ENCODE measurements around the gene SLCO3A1.

SLCO3A1 gene

DNA sequence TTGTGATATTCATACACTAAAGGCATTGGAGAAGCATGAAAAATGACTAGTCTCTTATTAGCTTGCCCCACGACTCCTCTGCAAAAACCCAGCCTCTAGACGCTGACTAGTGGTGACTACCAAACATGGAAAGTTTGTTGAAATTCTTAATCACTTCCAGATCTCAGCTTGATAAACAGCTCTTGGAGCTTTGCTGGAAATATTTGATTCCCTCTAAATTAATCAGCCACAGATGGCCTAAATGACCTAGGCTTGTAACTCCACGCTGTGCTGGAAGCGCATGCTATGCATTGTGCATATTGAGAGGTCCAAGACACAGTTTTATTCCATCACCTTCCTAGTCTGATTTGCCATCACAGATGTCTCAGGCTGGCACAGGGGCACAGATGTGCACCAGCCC, 295.5 kb downstream of the SLCO3A1 start:
- in situ Hi-C loops (cut with MboI; ENCODE audit: low sequenced_read_pairs, unreplicated experiment), result no loop called here
- no peak for DNase-seq (ENCODE audit: low spot score)

DNA sequence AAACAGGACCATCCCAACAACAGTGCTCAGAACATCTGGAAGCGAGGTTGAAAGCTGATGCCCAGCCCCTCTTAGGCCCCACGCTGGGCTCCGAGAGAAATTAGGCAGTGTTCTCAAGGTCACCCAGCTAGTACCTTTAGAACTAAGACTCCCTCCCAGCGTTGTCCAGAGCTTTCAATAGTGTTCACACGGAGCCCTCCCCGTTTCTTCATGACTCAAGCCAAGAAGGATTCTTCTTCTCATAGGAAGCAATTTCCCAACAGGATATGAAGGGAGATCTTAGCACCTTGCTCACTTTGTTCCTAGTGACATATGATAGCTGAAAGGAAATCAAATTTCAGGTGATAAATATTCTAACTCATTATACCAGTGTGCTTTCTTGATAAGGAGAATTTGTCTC, 296.0 kb downstream of the SLCO3A1 start:
- DNase-seq (ENCODE audit: low spot score), result no peak
- in situ Hi-C loops (cut with MboI; ENCODE audit: low sequenced_read_pairs, unreplicated experiment), result no loop called here
- TF ChIP-seq, protein P1, sequence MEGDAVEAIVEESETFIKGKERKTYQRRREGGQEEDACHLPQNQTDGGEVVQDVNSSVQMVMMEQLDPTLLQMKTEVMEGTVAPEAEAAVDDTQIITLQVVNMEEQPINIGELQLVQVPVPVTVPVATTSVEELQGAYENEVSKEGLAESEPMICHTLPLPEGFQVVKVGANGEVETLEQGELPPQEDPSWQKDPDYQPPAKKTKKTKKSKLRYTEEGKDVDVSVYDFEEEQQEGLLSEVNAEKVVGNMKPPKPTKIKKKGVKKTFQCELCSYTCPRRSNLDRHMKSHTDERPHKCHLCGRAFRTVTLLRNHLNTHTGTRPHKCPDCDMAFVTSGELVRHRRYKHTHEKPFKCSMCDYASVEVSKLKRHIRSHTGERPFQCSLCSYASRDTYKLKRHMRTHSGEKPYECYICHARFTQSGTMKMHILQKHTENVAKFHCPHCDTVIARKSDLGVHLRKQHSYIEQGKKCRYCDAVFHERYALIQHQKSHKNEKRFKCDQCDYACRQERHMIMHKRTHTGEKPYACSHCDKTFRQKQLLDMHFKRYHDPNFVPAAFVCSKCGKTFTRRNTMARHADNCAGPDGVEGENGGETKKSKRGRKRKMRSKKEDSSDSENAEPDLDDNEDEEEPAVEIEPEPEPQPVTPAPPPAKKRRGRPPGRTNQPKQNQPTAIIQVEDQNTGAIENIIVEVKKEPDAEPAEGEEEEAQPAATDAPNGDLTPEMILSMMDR (IDR thresholded peaks at IDR 0.05; ENCODE audit: borderline replicate concordance, control extremely low read depth, extremely low read depth, insufficient read depth, missing control alignments), result no peak

More for the DNA sequence above, 295.5 kb downstream of the SLCO3A1 start:
- TF ChIP-seq, protein P1 (IDR thresholded peaks at IDR 0.05; ENCODE audit: borderline replicate concordance, control extremely low read depth, extremely low read depth, insufficient read depth, missing control alignments), result no peak

DNA sequence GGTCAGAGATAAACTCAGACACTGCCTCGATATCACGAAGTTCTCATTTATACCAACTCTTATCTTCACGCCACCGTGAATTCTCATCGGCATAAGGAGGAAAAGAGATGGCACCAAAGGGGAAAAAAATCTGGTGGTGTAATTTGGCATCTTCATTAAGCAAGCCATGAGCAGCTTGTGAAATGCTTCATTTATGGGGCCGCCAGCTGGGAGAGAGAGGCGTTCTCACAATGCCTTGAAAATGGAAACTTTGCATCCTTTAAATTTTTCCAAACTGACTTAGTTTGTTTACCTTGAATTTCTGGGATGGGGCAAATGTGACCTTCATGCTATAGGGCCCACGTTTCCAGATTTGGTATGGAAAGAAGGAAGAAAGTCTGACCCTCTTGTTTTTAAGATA, 297.7 kb downstream of the SLCO3A1 start:
- in situ Hi-C loops (cut with MboI; ENCODE audit: low sequenced_read_pairs, unreplicated experiment), result no loop called here
- DNase-seq (ENCODE audit: low spot score), result no peak
- TF ChIP-seq, protein P1 (IDR thresholded peaks at IDR 0.05; ENCODE audit: borderline replicate concordance, control extremely low read depth, extremely low read depth, insufficient read depth, missing control alignments), result no peak

DNA sequence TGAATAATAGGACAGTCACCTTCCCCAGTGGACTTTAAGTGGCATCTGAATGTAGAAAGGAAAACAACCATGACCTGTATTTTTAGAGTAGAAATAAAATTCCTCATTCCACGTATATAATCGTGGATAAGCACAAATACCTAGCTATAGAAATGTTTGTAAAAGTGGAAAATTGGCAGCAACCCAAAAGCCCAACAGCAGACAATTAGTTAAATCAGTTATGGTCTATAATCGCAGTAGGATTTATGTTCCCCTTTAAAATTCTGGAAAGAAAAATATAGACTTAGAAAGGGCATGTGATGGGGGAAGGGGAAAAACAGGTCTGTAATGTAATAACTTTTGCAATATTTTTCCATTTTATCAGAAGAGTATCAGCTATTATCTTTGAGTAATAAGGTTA, 298.2 kb downstream of the SLCO3A1 start:
- DNase-seq (ENCODE audit: low spot score), result no peak
- TF ChIP-seq, protein P1 (IDR thresholded peaks at IDR 0.05; ENCODE audit: borderline replicate concordance, control extremely low read depth, extremely low read depth, insufficient read depth, missing control alignments), result no peak
- in situ Hi-C loops (cut with MboI; ENCODE audit: low sequenced_read_pairs, unreplicated experiment), result no loop called here

DNA sequence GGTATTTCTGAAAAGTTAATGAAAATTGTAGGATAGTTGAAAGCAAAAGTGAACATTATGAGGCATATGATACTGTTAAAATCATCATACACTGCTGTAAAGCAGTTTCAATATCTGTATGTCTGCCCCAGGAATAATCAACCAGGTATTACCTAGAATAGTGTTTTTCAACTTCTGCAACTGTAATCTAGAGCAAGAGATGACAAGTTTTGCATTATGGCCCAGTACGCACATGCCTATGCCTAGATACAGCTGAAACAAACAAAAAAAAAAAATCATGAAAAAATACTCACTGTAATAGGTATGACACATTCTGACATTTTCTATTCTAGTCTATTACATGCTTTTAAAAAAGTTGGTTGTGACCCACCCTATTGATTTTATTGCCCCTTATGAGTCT, 299.5 kb downstream of the SLCO3A1 start:
- in situ Hi-C loops (cut with MboI; ENCODE audit: low sequenced_read_pairs, unreplicated experiment), result no loop called here
- TF ChIP-seq, protein P1 (IDR thresholded peaks at IDR 0.05; ENCODE audit: borderline replicate concordance, control extremely low read depth, extremely low read depth, insufficient read depth, missing control alignments), result no peak
- DNase-seq (ENCODE audit: low spot score), result no peak

DNA sequence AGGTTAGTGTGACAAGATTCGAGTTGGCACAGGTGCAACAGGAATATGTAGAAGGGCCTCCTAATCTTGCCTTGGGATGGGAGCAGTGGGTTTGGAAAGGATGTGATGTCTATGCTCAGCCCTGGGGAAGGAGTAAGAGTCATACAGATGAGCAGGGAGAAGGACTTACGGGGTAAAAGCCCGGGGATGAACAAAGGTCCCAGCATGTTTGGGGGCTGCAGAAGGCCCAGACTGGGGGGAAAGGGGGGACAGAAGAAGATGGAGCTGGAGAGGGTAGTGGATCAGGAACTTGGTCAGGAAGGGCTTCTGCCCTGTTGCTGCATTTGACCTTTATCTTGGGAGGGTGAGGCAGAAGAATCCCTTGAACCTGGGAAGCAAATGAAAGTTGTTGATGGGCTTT, 300.1 kb downstream of the SLCO3A1 start:
- TF ChIP-seq, protein P1 (IDR thresholded peaks at IDR 0.05; ENCODE audit: borderline replicate concordance, control extremely low read depth, extremely low read depth, insufficient read depth, missing control alignments), result no peak
- DNase-seq (ENCODE audit: low spot score), result no peak
- in situ Hi-C loops (cut with MboI; ENCODE audit: low sequenced_read_pairs, unreplicated experiment), result no loop called here

DNA sequence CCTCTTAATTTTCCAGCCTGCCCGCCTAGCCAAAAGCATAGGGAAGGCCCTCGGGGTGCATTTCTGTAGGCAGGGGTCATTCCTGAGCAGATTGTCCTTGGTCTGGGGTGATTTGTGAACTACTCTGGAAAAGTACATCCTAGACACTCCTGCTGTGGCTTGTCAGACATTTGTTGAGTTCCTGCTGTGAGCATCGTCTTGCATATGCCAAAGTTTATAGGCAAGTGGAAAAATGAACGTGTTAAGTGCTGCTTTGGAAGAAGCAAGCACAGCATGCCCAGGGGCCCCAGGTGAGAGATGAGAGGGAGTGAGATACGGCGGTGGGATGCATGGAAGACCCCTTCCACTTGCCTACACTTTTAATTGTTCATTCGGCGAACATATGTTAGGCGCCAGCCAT, 302.4 kb downstream of the SLCO3A1 start:
- no peak for DNase-seq (ENCODE audit: low spot score)
- in situ Hi-C loops (cut with MboI; ENCODE audit: low sequenced_read_pairs, unreplicated experiment), result no loop called here
- TF ChIP-seq, protein P1 (IDR thresholded peaks at IDR 0.05; ENCODE audit: borderline replicate concordance, control extremely low read depth, extremely low read depth, insufficient read depth, missing control alignments), result no peak

Data from GM13976 (cell line).